KMS-11 (cell line): ENCODE results near the gene BCL2L11.

Source experiments
- H2AFZ ChIP-seq: fragments of 200-600 bp; sonication (generic); 2 replicates; pipeline ENCODE4 v1.6.1; 2016; ENCODE audit warnings: antibody characterized with exemption, mixed run types, low read depth
- H3K27ac ChIP-seq: fragments of 200-600 bp; sonication (generic); 2 replicates; pipeline ENCODE4 v1.6.1; 2016; ENCODE audit warnings: mild to moderate bottlenecking, mixed run types
- H3K27me3 ChIP-seq: fragments of 200-600 bp; sonication (generic); 2 replicates; pipeline ENCODE4 v1.6.1; 2017; ENCODE audit warnings: mild to moderate bottlenecking, low read depth, mixed run types, moderate library complexity; ENCODE audit not compliant: insufficient read depth
- H3K36me3 ChIP-seq: fragments of 200-600 bp; sonication (generic); 2 replicates; pipeline ENCODE4 v1.6.1; 2017; ENCODE audit warnings: mild to moderate bottlenecking, mixed run types; ENCODE audit not compliant: insufficient read depth
- H3K4me1 ChIP-seq: fragments of 200-600 bp; sonication (generic); 2 replicates; pipeline ENCODE4 v1.6.1; 2016; ENCODE audit warnings: mild to moderate bottlenecking, low read depth, mixed run types; ENCODE audit not compliant: poor library complexity, severe bottlenecking
- H3K4me2 ChIP-seq: fragments of 200-600 bp; sonication (generic); 2 replicates; pipeline ENCODE4 v1.7.0; 2016; ENCODE audit warnings: mild to moderate bottlenecking, mixed run types
- H3K4me3 ChIP-seq: fragments of 200-600 bp; sonication (generic); IDR thresholded peaks from 2 replicates; pipeline ENCODE4 v1.6.1; 2017; ENCODE audit warnings: low read depth, low read length, mixed read lengths; ENCODE audit not compliant: insufficient read depth
- H3K79me2 ChIP-seq: fragments of 200-600 bp; sonication (generic); 2 replicates; pipeline ENCODE4 v1.6.1; 2016; ENCODE audit warnings: low read depth, mixed run types; ENCODE audit not compliant: insufficient read depth
- H3K9ac ChIP-seq: fragments of 200-600 bp; sonication (generic); 2 replicates; pipeline ENCODE4 v1.6.1; 2016; ENCODE audit warnings: mild to moderate bottlenecking, mixed run types
- H4K20me1 ChIP-seq: fragments of 200-600 bp; sonication (generic); 2 replicates; pipeline ENCODE4 v1.6.1; 2016; ENCODE audit warnings: mild to moderate bottlenecking, mixed run types; ENCODE audit not compliant: insufficient read depth
- TF ChIP-seq, protein P1 (sequence below): fragments of 200-600 bp; sonication (generic); conservative IDR thresholded peaks from 2 replicates; pipeline ENCODE4 v1.6.1; 2017; ENCODE audit warnings: low read depth, mild to moderate bottlenecking, antibody characterized with exemption, low read length, moderate library complexity, mixed read lengths

BCL2L11 gene

DNA sequence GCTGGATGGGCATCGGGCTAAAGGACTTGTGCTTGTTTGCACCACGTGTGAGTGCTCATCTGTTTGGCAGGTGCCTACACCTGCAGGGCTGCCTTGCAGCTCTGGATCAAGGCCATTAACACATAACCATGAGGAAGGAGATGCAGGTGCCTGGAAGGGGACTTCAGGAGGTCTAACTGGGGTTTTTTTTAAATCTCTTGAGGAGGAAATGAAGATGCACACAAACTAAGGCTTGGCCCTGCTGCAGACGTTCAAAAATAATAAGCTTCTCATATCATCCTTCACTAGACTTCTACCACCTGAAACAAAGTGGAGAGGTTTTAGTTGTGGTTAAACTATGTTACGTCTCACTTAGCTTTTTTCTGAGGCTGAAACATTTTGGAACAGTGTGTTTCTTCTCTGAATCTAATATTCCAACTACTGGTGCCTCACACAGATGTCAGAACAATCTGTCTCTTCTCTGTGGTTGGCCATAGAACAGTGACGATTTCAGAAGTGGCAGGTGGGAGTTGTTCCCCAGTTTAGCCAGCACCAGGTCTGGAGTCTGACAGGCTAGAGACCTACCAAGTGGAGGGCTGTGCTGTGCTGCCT is 36.5 kb downstream of the BCL2L11 start:
- TF ChIP-seq, protein P1, sequence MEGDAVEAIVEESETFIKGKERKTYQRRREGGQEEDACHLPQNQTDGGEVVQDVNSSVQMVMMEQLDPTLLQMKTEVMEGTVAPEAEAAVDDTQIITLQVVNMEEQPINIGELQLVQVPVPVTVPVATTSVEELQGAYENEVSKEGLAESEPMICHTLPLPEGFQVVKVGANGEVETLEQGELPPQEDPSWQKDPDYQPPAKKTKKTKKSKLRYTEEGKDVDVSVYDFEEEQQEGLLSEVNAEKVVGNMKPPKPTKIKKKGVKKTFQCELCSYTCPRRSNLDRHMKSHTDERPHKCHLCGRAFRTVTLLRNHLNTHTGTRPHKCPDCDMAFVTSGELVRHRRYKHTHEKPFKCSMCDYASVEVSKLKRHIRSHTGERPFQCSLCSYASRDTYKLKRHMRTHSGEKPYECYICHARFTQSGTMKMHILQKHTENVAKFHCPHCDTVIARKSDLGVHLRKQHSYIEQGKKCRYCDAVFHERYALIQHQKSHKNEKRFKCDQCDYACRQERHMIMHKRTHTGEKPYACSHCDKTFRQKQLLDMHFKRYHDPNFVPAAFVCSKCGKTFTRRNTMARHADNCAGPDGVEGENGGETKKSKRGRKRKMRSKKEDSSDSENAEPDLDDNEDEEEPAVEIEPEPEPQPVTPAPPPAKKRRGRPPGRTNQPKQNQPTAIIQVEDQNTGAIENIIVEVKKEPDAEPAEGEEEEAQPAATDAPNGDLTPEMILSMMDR: no peak
- H3K27me3 ChIP-seq: no peaks in the 10 kb centered on the region
- H3K79me2 ChIP-seq: peaks cover 27% of the 10 kb centered on the region; the same call in 1 of the 2 replicates
- no peak overlapping the region for H3K4me3 ChIP-seq
- peaks cover 87% of the 10 kb centered on the region for H3K4me1 ChIP-seq
- H3K4me2 ChIP-seq: peak overlapping the region; percentile 67
- H4K20me1 ChIP-seq: no peaks in the 10 kb centered on the region
- H3K9ac ChIP-seq: peak overlapping the region; percentile 40; the same call in 1 of the 2 replicates
- H3K36me3 ChIP-seq: no peaks in the 10 kb centered on the region; the same call in 1 of the 2 replicates
- H2AFZ ChIP-seq: no peak overlapping the region
- H3K27ac ChIP-seq: peak overlapping the region; percentile 93

DNA sequence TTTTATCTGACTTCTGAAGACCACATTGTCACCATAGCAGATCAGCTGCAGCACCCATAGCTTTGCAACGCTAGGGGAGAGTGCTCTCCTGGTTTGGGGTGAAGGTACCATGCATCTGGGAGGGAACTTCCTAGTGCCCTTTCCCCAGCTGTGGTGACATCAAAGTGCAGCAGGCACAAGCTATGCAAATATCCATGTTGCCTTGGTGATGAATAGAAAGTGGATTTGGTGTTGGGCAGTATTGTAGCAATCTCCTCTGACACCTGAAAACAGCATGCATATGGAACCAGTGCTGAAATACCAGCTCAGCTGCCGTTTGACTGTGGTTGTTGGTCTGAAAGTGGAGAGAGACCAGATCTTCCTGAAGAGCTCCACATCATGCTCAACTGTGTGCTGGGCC is 37.1 kb downstream of the BCL2L11 start:
- peak overlapping the region; percentile 67 for H3K4me2 ChIP-seq

DNA sequence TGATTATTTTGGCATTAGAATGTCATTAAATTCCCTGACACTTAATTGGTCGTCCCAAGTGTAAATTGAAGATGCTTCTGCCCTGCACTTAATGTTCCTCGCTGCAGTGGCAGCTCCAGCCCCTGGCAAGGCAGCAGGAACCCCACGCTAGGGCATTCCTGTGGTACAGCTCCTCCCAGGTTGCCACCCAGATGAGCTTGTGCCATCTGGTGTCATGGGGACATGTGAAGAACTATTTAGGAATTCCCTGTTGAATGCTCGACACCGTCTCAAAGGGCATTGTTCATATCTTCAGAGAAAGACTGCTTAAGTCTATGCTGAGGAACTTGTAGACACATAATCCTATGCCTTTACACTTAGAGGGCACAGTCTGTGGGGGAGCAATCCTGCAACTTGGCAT is 38.9 kb downstream of the BCL2L11 start:
- Histone ChIP-seq H3K36me3 (no peaks in the 10 kb centered on the region; the same call in 1 of the 2 replicates), H3K9ac (no peak overlapping the region), H3K4me2 (no peak overlapping the region), H3K27me3 (no peaks in the 10 kb centered on the region), H3K4me3 (no peak overlapping the region), H3K27ac (no peak overlapping the region), H3K79me2 (peaks cover 9% of the 10 kb centered on the region; the same call in 1 of the 2 replicates), H2AFZ (no peak overlapping the region), H3K4me1 (peaks cover 64% of the 10 kb centered on the region), H4K20me1 (no peaks in the 10 kb centered on the region)
- TF ChIP-seq, protein P1: no peak

More for the DNA sequence above, 37.1 kb downstream of the BCL2L11 start:
- H3K79me2 ChIP-seq: peaks cover 21% of the 10 kb centered on the region; the same call in 1 of the 2 replicates
- H3K27me3 ChIP-seq: no peaks in the 10 kb centered on the region
- peak overlapping the region; percentile 93 for H3K27ac ChIP-seq
- H2AFZ ChIP-seq: no peak overlapping the region
- peaks cover 82% of the 10 kb centered on the region for H3K4me1 ChIP-seq
- peak overlapping the region; percentile 40; the same call in 1 of the 2 replicates for H3K9ac ChIP-seq
- no peaks in the 10 kb centered on the region for H3K36me3 ChIP-seq
- TF ChIP-seq, protein P1: no peak
- no peaks in the 10 kb centered on the region for H4K20me1 ChIP-seq
- H3K4me3 ChIP-seq: no peak overlapping the region

DNA sequence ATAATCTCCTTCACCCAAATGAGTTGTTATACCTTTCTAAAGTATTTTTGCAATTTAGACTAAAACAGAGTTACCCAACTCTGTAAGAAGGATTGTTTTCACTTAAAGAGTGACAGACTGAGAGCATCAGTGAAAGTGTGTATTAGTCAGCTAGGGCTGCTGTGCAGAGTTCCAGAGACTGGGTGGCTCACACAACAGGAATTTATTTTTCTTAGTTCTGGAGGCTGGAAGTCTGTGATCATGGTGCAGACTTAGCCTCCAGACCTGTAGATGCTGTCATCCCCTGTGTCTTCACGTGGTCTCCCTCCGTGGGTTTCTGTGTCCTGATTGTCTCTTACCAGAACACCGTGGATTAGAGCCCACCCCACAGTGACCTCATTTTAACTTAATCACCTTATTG is 40.0 kb downstream of the BCL2L11 start:
- Histone ChIP-seq H3K4me1 (peaks cover 63% of the 10 kb centered on the region), H3K27me3 (no peaks in the 10 kb centered on the region), H3K36me3 (no peaks in the 10 kb centered on the region; the same call in 1 of the 2 replicates), H3K9ac (no peak overlapping the region), H3K79me2 (peaks cover 9% of the 10 kb centered on the region; the same call in 1 of the 2 replicates), H3K27ac (no peak overlapping the region), H3K4me3 (no peak overlapping the region), H3K4me2 (no peak overlapping the region), H4K20me1 (no peaks in the 10 kb centered on the region), H2AFZ (no peak overlapping the region)
- TF ChIP-seq, protein P1: no peak
